Osteoblast (primary cell): ENCODE data around the gene STK11. TPM values are rescaled to one million over a fixed set of nuclear protein-coding genes. Genes with fewer than 3 reads are reported as not detected.
A peak's percentile ranks its signal among the peaks of the same experiment; 100 is the strongest.

Experiments
- DNase-seq: peaks from one replicate; pipeline ENCODE4 v3.0.0; 2011; ENCODE audit warnings: low spot score, mixed read lengths; ENCODE audit not compliant: insufficient read length; ENCODE audit errors: missing footprints
- H2AFZ ChIP-seq: 2 replicates; pipeline ENCODE4 v1.6.0; 2011; ENCODE audit warnings: mild to moderate bottlenecking, low read length
- H3K27ac ChIP-seq: 2 replicates; pipeline ENCODE4 v1.5.1; 2011; ENCODE audit warnings: mild to moderate bottlenecking, low read depth, low read length, moderate library complexity
- H3K27me3 ChIP-seq: 2 replicates; pipeline ENCODE4 v1.6.0; 2012; ENCODE audit warnings: mild to moderate bottlenecking, control low read depth, inconsistent platforms, low read length, moderate library complexity; ENCODE audit not compliant: insufficient read depth
- H3K36me3 ChIP-seq: 2 replicates; pipeline ENCODE4 v1.5.1; 2011; ENCODE audit warnings: mild to moderate bottlenecking, low read length, control low read depth, moderate library complexity; ENCODE audit not compliant: insufficient read depth
- H3K4me1 ChIP-seq: 2 replicates; pipeline ENCODE4 v1.5.1; 2011; ENCODE audit warnings: mild to moderate bottlenecking, low read length, control low read depth, moderate library complexity; ENCODE audit not compliant: insufficient read depth
- H3K4me2 ChIP-seq: 2 replicates; pipeline ENCODE4 v1.6.0; 2011; ENCODE audit warnings: mild to moderate bottlenecking, low read length; ENCODE audit not compliant: insufficient read depth
- H3K4me3 ChIP-seq: fragments of 200-600 bp; sonication (generic); 3 replicates; pipeline ENCODE4 v1.5.1; 2012; ENCODE audit warnings: mild to moderate bottlenecking, low read length, inconsistent platforms; ENCODE audit not compliant: insufficient read depth
- H3K79me2 ChIP-seq: 2 replicates; pipeline ENCODE4 v1.6.0; 2012; ENCODE audit warnings: mild to moderate bottlenecking, low read length, control low read depth, inconsistent platforms; ENCODE audit not compliant: insufficient read depth
- H3K9me3 ChIP-seq: 2 replicates; pipeline ENCODE4 v1.5.1; 2011; ENCODE audit warnings: low read depth, low read length, control low read depth
- H4K20me1 ChIP-seq: 2 replicates; pipeline ENCODE4 v1.6.0; 2012; ENCODE audit warnings: mild to moderate bottlenecking, low read length, control low read depth; ENCODE audit not compliant: insufficient read depth
- total RNA-seq: library from RNA; depleted of rRNA; stranded (reverse); fragments of >200 nt; gene quantifications from 2 replicates; pipeline ENCODE4 v1.2.3, GENCODE V29; 2012
- TF ChIP-seq, protein P1 (sequence below): IDR thresholded peaks from 2 replicates; pipeline ENCODE4 v1.5.1; 2011; ENCODE audit warnings: mild to moderate bottlenecking, low read depth, low read length, moderate library complexity; ENCODE audit errors: extremely low read depth

The STK11 gene
- total RNA-seq, 1 donor: 100 TPM

DNA sequence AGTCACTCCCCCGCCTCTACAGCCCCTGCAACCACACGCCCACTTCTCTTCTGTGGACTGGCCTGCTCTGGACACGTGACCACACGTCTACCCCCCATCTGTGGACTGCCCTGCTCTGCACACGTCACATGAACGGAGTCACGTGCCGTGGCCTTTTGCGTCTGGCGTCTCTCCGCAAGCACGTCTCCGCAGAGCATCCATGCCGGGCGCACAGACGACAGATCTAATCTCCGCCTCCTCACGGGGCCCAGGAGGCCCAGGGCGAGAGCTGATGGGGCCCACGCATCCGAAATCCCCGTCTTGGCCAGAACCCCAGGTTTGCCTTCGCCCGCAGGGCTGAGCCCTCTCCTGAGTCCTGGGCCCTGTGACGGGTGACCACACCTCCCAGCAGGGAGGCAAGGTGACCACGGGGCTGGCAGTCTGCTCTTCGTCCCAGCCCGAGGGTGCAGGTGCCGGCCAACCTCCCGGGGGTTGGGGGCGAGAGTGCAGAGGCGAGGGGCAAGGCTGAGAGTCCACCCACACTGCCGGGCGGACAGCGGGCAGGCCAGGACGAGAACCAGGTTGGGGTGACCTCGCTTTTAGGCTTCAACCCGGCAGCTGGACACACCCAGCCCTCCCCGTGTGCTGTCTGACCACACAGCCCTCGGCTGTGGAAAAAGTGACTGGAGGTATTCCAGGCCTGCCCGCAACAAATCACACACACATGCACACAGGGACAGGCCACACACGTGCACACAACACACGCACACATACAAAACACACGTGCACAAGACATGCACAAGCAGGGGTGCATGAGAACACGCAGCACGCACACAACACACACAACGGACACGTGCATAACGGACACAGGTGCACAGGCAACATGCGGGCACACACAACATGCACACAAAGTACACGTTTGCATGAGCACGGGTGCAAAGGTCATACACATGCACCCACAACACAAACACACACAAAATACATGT, 35.4 kb upstream of the STK11 start:
- Histone ChIP-seq H3K4me2 (peak overlapping the region; percentile 48), H3K79me2 (peaks cover 85% of the 10 kb centered on the region), H3K4me1 (peaks cover 37% of the 10 kb centered on the region), H3K9me3 (no peaks in the 10 kb centered on the region), H3K27me3 (no peaks in the 10 kb centered on the region), H3K27ac (peak overlapping the region; percentile 91), H3K36me3 (peaks cover 5% of the 10 kb centered on the region), H3K4me3 (no peak overlapping the region), H2AFZ (no peak overlapping the region), H4K20me1 (peaks cover 40% of the 10 kb centered on the region)
- TF ChIP-seq, protein P1, sequence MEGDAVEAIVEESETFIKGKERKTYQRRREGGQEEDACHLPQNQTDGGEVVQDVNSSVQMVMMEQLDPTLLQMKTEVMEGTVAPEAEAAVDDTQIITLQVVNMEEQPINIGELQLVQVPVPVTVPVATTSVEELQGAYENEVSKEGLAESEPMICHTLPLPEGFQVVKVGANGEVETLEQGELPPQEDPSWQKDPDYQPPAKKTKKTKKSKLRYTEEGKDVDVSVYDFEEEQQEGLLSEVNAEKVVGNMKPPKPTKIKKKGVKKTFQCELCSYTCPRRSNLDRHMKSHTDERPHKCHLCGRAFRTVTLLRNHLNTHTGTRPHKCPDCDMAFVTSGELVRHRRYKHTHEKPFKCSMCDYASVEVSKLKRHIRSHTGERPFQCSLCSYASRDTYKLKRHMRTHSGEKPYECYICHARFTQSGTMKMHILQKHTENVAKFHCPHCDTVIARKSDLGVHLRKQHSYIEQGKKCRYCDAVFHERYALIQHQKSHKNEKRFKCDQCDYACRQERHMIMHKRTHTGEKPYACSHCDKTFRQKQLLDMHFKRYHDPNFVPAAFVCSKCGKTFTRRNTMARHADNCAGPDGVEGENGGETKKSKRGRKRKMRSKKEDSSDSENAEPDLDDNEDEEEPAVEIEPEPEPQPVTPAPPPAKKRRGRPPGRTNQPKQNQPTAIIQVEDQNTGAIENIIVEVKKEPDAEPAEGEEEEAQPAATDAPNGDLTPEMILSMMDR: no peak
- peak; percentile 86 for DNase-seq

DNA sequence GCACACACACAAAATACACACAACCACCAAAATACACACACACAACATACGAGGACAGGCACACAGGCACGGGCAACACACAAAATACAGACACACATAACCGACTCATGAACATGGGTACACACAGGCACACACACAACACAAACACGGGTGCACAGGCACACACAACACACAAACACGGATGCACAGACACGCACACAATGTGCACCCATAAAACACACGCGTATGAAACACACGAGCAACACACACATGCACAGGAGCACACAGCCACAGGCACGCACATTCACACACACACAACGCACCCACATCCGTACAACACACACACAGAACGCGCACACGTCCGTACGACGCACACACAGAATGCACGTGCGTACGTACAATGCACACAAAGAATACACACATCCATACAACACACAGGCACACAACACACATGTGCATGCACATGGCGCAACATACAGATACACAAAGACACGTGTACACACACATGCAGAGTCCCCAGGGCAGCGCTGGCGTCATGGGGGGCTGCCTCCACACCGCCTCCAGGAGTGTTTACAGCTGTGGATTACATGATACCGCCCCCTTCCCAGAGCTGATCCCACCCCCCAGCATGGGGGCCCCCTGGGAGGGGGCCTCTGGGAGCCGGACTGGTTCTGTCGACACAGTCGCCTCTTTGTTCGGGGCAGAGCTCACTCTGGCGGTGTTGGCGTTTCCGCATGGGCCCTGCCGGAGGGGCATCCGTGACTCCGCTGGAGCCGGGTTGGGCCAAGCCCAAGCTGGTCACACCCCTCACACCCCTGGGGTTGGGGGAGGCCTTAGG, 34.4 kb upstream of the STK11 start:
- Histone ChIP-seq H3K27ac (peak overlapping the region; percentile 91), H3K79me2 (peaks cover 76% of the 10 kb centered on the region), H3K4me3 (peak overlapping the region; percentile 15), H3K9me3 (no peaks in the 10 kb centered on the region), H3K4me2 (peak overlapping the region; percentile 48), H3K27me3 (no peaks in the 10 kb centered on the region), H3K36me3 (peaks cover 5% of the 10 kb centered on the region), H3K4me1 (peaks cover 38% of the 10 kb centered on the region), H2AFZ (no peak overlapping the region), H4K20me1 (peaks cover 37% of the 10 kb centered on the region)
- TF ChIP-seq, protein P1: no peak
- no peak for DNase-seq

DNA sequence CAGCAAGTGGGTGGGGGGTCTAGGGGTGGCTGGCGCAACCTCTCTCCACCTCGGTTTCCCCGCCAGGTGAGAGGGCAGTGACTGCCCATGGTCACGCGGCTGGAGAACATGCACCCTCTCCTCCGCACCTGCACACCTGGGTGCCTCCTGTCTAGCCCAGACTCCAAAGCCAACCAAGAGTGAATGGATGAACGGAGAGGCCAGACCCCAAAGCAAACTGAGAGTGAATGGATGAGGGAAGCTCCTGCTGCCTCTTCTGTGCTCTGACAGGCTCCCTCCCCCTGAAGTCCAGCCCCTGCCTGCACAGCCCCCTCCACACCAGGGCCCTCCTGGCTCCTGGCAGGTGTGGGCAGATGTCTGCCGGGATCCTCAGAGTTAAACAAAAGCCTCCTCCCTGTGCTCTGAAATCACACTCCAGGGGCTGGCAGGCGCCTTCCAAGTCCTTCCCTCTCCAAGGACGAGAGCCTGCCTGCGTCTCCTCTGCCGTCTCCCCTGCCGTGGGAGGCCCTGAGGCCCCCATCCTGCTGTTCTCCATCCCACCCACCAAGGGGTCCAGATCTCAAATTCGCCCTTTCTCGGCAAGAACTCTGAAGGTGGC, 33.7 kb upstream of the STK11 start:
- H4K20me1 ChIP-seq: peaks cover 31% of the 10 kb centered on the region
- no peak for DNase-seq
- H3K4me3 ChIP-seq: peak overlapping the region; percentile 92
- peaks cover 69% of the 10 kb centered on the region for H3K79me2 ChIP-seq
- H3K9me3 ChIP-seq: no peaks in the 10 kb centered on the region
- H3K36me3 ChIP-seq: peaks cover under 1% of the 10 kb centered on the region
- no peaks in the 10 kb centered on the region for H3K27me3 ChIP-seq
- no peak overlapping the region for H2AFZ ChIP-seq
- peaks cover 40% of the 10 kb centered on the region for H3K4me1 ChIP-seq
- H3K27ac ChIP-seq: peak overlapping the region; percentile 69
- peak overlapping the region; percentile 92 for H3K4me2 ChIP-seq
- TF ChIP-seq, protein P1: no peak
